GM18502 (cell line): ENCODE results near the gene SYNE4.
"Not testable (repeated sequence)": the region's sequence is repeated elsewhere in the genome, so short reads cannot be mapped to it uniquely, and the experiment has no call there.

Experiments
- ATAC-seq: cut with Tn5 transposase; IDR thresholded peaks from one replicate; pipeline ENCODE4 v1.9.1; 2021; ENCODE audit warnings: mild to moderate bottlenecking; ENCODE audit not compliant: unreplicated experiment, poor library complexity

Gene SYNE4

DNA sequence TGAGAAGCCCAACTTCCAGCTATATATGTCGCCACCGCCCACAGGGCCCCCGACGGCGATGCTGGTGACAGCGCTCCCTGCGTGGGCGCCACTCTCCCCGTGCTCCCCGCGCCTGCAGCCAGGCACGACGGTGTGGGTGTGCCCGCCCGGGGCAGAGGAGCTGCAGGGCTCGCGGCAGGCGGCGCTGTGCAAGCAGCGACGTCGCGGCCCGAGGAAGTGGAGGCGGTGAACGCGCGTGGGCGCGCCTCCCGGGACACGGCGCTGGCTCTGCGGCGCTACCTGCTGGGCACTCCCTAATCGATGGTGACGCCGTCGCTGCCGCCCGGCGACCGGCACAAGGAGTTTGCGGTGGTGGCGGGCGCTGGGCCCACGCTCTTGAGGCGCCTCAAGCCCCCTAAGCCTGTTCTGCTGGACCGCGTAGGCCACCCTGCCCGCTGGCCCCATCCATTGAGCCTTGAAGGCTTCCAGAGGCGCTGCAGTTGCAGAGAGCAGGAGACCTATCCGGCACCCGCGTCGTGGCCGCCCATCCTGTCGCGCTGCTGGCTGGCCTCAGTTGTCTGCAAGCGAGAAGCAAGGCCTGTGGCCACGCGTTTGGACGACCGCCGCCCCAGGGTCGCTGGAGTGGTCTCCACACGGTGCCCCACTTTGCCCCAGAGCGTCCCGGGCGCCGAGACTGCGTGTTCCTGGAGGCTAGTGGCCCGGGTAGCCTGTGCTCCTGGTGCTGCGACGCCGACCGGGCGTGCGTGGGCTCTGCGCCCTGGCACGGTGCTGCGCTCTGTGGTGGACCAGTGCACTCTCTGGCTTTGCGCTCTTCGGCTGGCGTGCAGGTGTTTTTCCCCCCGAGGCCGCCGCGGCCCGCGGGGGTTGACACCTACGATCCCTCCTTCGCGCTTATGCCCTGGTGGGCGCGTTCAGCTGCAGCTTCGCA lies 49.3 kb downstream of the SYNE4 start:
- ATAC-seq = no peak

DNA sequence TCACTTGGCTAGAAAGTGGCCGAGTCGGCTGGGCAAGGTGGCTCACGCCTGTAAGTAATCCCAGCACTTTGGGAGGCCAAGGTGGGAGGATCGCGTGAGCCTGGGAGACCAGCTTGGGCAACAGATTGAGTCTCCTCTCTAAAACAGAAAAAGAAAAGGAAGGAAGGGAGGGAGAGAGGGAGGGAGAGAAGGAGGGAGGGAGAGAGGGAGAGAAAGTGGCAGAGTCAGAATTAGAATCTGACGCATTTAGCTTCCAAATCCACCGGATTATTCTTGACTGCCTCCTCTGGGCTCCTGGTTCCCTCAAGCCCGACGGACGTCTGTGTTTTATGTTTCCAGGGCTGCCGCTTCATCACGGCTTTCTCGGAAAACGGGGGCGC lies 50.0 kb downstream of the SYNE4 start:
- no peak for ATAC-seq

GRCh38 chr19:35957411-35957810 lies 51.2 kb downstream of the SYNE4 start:
- not testable (repeated sequence) for ATAC-seq

- no peak for ATAC-seq
Observed at GRCh38 chr19:35955881-35956634, 52.6 kb downstream of the SYNE4 start.
